Dendritic cell treated with granulocyte-macrophage colony-stimulating factor and Interleukin-4, amounts not matched to agents 40 ng/mL and 50 ng/mL, for 4 days (primary cell): Measurements from ENCODE around the gene TRIM29.

Experiments used
- H3K27ac Mint-ChIP-seq: one replicate; pipeline ENCODE4 v1.8.0; 2022; ENCODE audit warnings: mild to moderate bottlenecking, mixed read lengths
- H3K27me3 Mint-ChIP-seq: one replicate; pipeline ENCODE4 v1.8.0; 2022; ENCODE audit warnings: mild to moderate bottlenecking, mixed read lengths
- H3K36me3 Mint-ChIP-seq: one replicate; pipeline ENCODE4 v1.8.0; 2022; ENCODE audit warnings: low read depth, mixed read lengths
- H3K4me1 Mint-ChIP-seq: one replicate; pipeline ENCODE4 v1.8.0; 2022; ENCODE audit warnings: low read depth, mixed read lengths
- H3K4me3 Mint-ChIP-seq: one replicate; pipeline ENCODE4 v1.8.0; 2022; ENCODE audit warnings: mild to moderate bottlenecking, moderate library complexity, mixed read lengths
- H3K9me3 Mint-ChIP-seq: one replicate; pipeline ENCODE4 v1.8.0; 2022; ENCODE audit warnings: mixed read lengths
- intact Hi-C: fragments of 100-400 bp; cut with micrococcal nuclease; formaldehyde crosslinking; loops from one replicate; pipeline ENCODE4 v1.15.0; 2022

The TRIM29 gene

DNA sequence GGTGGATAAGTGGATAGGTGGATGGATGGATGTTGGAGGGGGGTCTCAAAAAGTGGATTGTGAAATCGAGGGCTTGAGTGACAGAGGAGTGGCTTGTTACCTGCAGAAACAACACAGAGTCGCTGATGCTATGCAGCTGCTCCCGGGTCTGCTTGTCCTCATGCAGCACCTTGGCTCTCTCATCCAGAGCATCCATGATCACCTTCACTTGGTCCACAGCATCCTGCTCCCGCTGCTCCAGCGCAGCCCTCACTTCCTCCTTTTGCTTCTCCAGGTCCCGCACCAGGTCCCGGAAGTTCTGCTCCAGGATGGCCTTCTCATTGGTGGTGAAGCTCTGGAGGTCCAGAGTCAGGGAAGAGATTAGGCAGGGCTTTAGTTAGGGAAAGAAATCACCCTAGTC is 10.7 kb downstream of the TRIM29 start:
- peaks cover 5% of the 10 kb centered on the region for H3K27me3 Mint-ChIP-seq
- no peak overlapping the region for H3K4me3 Mint-ChIP-seq
- intact Hi-C loops, result no loop called here
- H3K36me3 Mint-ChIP-seq, result no peaks in the 10 kb centered on the region
- H3K4me1 Mint-ChIP-seq, result peaks cover 5% of the 10 kb centered on the region
- H3K9me3 Mint-ChIP-seq, result no peaks in the 10 kb centered on the region
- no peak overlapping the region for H3K27ac Mint-ChIP-seq

DNA sequence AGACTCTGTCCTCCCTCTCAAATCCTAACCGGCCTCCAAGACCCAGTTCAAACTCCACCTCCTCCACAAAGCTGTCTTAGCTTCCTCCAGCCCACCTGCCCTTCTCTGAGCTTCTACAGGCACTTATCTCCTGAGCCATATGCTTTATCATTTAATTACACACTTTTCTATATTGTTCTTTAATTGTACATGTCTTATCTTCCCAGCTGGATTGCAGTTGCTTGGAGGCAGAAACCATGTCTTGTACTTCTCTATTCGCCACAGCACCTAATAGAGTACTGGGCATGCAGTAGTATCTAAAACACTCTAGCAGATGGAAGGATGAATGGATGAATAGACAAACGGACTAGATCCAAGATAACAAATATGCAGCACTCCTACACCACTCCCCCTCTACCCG is 11.3 kb downstream of the TRIM29 start:
- Mint-ChIP-seq H3K9me3 (no peaks in the 10 kb centered on the region), H3K27me3 (peaks cover 5% of the 10 kb centered on the region), H3K4me3 (no peak overlapping the region), H3K36me3 (no peaks in the 10 kb centered on the region), H3K27ac (no peak overlapping the region), H3K4me1 (peaks cover 5% of the 10 kb centered on the region)
- intact Hi-C loops, result no loop called here

DNA sequence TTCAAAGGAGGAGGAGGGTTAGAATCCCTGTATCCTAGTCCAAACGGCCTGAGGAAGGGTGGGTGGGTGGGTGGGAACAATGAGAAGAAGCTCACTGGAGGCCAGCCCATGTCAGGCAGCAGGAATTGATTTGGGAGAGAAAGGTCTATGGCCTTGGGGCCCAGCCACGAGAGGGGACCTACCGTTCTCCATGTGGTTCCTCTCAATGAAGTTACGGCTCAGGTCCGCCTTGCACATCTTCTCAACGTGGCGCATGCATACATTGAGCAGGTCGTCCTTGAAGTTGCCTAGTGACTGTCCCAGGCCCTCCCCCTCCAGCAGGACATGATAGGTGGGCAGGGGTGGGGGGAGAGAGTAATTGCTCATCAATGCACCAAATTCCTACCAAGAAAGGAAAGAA is 12.4 kb downstream of the TRIM29 start:
- Mint-ChIP-seq H3K4me3 (no peak overlapping the region), H3K36me3 (no peaks in the 10 kb centered on the region), H3K27me3 (peaks cover 2% of the 10 kb centered on the region), H3K27ac (no peak overlapping the region), H3K9me3 (no peaks in the 10 kb centered on the region), H3K4me1 (peaks cover 5% of the 10 kb centered on the region)
- intact Hi-C loops, result no loop called here

DNA sequence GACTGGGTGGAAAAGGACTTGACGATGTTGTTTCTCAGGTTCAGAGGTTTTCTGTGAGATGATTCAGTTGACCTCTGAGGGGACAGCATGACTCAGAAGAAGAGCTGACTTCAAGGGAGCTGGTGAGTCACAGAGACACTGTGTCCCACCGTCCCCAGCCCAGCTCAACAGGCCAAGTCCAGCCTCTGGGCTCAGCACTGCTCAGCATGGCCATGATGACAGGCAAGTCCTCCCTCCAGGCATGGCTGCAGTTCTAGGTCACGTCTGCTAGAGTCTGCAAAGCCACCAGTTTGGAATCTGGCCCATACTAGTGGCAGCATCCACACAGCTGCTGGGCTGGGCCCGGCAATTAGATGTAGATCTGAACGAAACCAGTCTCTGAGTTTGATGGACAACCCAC is 12.9 kb downstream of the TRIM29 start:
- Mint-ChIP-seq H3K9me3 (no peaks in the 10 kb centered on the region), H3K36me3 (no peaks in the 10 kb centered on the region), H3K27ac (no peak overlapping the region), H3K4me1 (peaks cover 5% of the 10 kb centered on the region), H3K27me3 (peaks cover 4% of the 10 kb centered on the region), H3K4me3 (no peak overlapping the region)
- intact Hi-C loops, result no loop called here

DNA sequence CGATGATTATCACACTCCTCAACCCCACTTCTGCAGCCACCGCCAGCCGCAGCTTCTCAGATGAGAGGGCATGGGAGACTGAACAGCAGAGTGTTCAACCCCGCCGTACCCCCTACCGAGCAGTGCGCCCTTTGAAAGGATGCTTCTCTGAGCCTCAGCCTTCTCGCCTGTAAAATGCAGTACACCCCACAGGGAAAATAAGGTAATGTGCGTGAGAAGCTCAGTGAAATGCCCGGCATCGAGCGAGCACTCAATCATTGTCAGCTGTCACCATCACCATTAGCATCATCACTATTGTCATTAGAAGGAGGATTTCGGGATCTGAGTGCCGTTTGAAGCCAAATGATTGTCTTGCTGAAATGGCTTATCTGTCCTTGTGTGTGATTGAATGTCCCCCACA is 13.6 kb downstream of the TRIM29 start:
- H3K27ac Mint-ChIP-seq, result no peak overlapping the region
- peaks cover 5% of the 10 kb centered on the region for H3K4me1 Mint-ChIP-seq
- intact Hi-C loops, result no loop called here
- H3K36me3 Mint-ChIP-seq, result no peaks in the 10 kb centered on the region
- H3K9me3 Mint-ChIP-seq, result no peaks in the 10 kb centered on the region
- H3K4me3 Mint-ChIP-seq, result no peak overlapping the region
- peaks cover 4% of the 10 kb centered on the region for H3K27me3 Mint-ChIP-seq

DNA sequence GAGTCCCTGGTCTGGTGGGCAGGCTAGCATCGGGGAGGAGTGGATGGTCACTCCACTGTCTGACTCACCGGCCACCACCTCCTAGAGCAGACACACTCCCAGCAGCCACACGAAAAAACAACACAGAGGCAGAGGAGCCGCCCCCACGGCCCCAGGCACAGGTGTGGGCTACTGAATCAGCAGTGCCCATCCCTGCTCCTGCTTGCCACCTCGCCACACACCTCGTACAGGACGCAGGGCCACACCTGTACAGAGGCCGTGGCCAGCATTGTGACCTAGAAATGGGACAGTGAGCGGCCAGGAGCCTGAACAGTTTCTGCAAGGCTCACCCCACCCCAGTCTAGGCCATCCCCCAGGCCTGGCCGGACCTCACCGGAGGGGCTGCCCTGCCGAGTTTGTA is 14.0 kb downstream of the TRIM29 start:
- H3K27me3 Mint-ChIP-seq, result peaks cover 4% of the 10 kb centered on the region
- no peak overlapping the region for H3K27ac Mint-ChIP-seq
- intact Hi-C loops, result no loop called here
- no peaks in the 10 kb centered on the region for H3K36me3 Mint-ChIP-seq
- no peaks in the 10 kb centered on the region for H3K9me3 Mint-ChIP-seq
- peaks cover 5% of the 10 kb centered on the region for H3K4me1 Mint-ChIP-seq
- no peak overlapping the region for H3K4me3 Mint-ChIP-seq

DNA sequence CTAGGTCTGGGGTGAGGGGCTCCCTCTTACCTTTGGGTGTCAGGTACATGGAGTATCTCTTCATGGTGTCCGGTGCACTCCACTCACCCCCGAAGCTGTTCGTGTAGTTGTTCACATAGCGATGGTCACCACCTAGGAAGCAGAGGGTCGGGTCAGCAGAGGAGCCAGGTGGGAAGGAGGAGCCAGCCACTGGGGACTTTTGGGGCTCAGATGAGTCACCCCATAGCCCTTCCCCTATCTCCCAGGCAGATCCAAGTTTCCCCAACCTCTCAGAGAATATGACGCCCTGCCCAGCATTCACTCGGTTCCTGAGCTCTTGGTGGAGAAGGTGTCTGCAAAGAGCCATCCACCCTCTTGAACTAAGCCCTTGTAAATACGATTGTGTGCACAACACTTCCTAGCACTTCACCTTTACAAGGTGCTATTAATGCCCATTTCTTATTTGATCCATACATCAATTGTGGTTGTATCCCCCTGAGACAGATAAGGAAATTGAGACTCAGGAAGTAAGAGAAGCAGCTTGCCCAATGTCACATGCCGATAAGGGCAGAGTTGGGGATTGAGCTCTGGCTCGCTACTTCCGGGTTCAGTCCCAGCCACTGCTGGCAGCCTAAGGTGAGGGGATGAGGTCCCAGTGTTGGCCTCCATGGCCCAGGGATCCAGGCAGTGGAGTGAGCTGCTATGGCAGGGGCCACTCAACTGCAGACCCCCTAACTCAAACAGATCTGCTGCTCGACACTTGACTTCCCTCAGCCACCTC is 14.8 kb downstream of the TRIM29 start:
- no peaks in the 10 kb centered on the region for H3K36me3 Mint-ChIP-seq
- H3K27ac Mint-ChIP-seq, result no peak overlapping the region

DNA sequence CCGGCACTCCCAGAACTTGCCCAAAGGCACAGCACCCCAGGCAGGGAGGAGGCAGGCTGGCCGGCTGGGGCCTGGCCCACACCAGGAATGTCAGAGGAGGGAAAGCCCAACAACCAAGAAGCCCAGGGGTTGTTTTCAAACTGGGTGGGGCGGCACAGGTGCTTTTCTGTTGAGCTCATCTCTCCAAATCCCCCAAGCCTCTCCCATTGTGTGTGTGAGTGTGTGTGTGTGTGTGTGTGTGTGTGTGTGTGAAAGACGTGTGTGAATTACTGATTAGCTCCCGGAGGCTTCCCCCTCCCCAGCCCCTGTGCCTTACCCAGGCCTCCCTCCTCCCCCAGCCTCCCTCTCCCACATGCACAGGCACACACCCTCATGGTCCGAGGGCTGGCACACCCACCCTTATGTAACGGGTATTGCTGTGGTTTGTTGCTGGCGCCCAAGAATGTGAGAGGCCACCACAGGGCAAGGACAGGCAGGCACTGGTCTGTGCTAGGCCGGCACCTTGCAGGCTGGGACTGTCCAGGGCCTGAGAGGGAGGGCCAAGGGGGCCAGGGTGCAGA is 15.9 kb downstream of the TRIM29 start:
- intact Hi-C loops, result no loop called here
- Mint-ChIP-seq H3K36me3 (no peaks in the 10 kb centered on the region), H3K4me1 (peaks cover 5% of the 10 kb centered on the region), H3K27ac (no peak overlapping the region), H3K4me3 (no peak overlapping the region), H3K27me3 (peaks cover 2% of the 10 kb centered on the region), H3K9me3 (no peaks in the 10 kb centered on the region)

More for the DNA sequence above, 14.8 kb downstream of the TRIM29 start:
- Mint-ChIP-seq H3K4me3 (no peak overlapping the region), H3K9me3 (no peaks in the 10 kb centered on the region), H3K27me3 (peaks cover 2% of the 10 kb centered on the region), H3K4me1 (peaks cover 5% of the 10 kb centered on the region)
- intact Hi-C loops, result no loop called here

DNA sequence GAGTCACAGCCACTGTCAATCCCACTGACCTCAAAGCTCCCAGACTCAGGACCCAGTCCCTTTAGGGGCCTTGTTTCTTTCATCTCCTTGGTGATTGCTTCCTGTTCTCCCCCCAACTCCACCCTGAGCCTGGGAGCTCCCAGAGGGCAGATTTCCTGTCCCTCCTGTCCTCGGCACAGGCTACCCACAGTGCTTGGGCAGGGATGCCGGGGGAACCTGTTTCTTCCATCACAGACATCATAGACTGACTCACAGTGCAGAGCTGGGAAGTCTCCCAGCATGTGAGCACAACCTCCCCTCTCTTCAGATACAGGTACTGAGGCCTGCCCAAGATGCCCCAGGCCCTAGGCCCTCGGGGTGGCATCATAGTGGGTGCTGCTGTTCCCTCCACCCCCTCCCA is 16.6 kb downstream of the TRIM29 start:
- Mint-ChIP-seq H3K4me3 (no peak overlapping the region), H3K27me3 (peaks cover 2% of the 10 kb centered on the region), H3K9me3 (no peaks in the 10 kb centered on the region), H3K36me3 (no peaks in the 10 kb centered on the region), H3K4me1 (peaks cover 5% of the 10 kb centered on the region), H3K27ac (no peak overlapping the region)
- intact Hi-C loops, result no loop called here

DNA sequence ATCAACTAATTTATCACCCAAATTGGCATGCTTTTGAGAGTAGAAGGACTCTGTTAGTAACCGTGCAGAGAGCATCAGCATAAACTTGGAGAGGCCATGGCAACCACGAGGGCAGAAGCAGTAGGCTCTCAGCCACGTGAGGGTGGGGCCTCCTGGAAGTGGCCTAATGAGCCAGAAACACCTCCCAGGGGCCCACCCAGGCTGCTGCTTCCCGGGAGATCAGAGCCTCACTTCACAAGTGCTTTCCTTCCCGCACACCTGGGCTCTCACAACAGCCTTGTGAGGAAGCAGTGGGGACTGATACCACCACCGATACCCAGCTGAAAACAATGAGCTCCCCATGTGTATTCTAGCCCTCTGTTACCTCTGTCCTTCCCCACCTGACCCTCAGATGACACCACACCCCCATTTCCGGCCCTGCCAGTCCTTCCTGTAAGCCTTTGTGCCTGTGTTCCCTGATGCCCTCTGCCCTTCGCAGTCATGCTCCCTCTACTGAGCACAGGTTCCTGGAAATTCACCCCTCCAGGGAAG is 17.0 kb downstream of the TRIM29 start:
- no peak overlapping the region for H3K4me3 Mint-ChIP-seq
- no peaks in the 10 kb centered on the region for H3K36me3 Mint-ChIP-seq
- no peak overlapping the region for H3K27ac Mint-ChIP-seq
- peaks cover 2% of the 10 kb centered on the region for H3K27me3 Mint-ChIP-seq
- no peaks in the 10 kb centered on the region for H3K9me3 Mint-ChIP-seq
- H3K4me1 Mint-ChIP-seq, result peaks cover 5% of the 10 kb centered on the region
- intact Hi-C loops, result no loop called here

DNA sequence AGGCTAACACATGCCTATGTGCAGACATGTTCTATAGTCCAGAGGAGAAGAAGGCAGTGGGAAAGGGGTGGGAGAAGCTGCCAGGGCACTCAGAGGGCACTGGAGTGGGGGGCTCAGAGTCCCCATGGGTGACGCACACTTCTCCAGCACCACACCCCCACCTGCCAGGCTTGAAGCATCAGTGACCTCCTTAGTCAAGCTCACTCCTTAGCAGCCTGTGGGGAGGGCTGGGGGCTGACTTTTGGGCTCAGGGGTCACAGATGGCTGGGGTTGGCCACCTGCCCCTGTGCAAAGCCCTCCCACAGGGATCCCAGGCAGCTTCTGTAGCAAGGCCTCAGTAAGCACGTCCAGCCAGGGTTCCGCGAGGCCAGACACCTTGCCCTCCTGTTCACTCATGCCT is 18.8 kb downstream of the TRIM29 start:
- Mint-ChIP-seq H3K4me3 (no peak overlapping the region), H3K9me3 (no peaks in the 10 kb centered on the region), H3K4me1 (peaks cover 5% of the 10 kb centered on the region), H3K27ac (no peak overlapping the region), H3K27me3 (peaks cover 8% of the 10 kb centered on the region), H3K36me3 (no peaks in the 10 kb centered on the region)
- intact Hi-C loops, result no loop called here

DNA sequence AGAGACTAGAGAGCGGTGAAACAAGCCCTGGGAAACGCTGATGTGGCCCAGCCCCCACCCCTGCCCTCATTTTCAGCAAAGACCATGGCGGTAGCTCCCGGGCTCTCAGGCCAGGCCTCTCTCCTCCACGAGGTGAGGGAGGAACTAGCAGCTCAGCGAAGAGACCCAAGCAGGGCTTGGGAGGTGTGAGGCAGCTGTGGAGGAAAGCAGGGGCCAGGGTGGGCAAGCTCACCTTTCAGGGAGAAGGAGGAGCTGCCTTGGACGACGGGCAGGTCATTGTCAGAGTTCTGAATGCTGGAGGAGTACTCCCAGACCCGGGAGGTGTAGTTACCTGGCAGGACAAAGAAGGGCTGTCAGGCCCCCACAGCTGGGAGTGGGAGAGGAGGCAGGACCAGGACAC is 19.9 kb downstream of the TRIM29 start:
- H3K4me1 Mint-ChIP-seq, result no peaks in the 10 kb centered on the region
- peaks cover 16% of the 10 kb centered on the region for H3K27me3 Mint-ChIP-seq
- H3K36me3 Mint-ChIP-seq, result no peaks in the 10 kb centered on the region
- H3K9me3 Mint-ChIP-seq, result no peaks in the 10 kb centered on the region
- intact Hi-C loops, result no loop called here
- H3K27ac Mint-ChIP-seq, result no peak overlapping the region
- H3K4me3 Mint-ChIP-seq, result no peak overlapping the region

DNA sequence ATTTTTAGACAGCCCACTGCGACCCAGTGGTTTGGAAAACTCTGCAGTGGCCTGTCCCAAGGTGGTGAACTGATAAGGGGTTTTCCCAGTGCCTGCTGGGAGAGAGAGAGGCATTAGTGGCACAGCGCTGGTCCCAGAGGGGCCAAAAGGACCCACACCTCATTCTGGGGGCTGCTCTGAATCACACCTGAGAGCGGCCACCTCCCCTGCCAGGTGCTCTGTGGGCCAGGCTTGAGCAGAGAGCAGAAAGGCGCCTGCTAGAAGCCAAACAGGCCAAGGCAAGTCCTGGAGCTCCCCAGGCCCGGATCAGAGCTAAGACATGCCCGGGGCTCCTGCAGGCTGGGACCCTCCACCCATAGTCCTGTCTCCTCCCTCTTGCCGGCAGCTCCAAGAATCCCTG is 20.9 kb downstream of the TRIM29 start:
- H3K4me1 Mint-ChIP-seq, result no peaks in the 10 kb centered on the region
- peaks cover 21% of the 10 kb centered on the region for H3K27me3 Mint-ChIP-seq

DNA sequence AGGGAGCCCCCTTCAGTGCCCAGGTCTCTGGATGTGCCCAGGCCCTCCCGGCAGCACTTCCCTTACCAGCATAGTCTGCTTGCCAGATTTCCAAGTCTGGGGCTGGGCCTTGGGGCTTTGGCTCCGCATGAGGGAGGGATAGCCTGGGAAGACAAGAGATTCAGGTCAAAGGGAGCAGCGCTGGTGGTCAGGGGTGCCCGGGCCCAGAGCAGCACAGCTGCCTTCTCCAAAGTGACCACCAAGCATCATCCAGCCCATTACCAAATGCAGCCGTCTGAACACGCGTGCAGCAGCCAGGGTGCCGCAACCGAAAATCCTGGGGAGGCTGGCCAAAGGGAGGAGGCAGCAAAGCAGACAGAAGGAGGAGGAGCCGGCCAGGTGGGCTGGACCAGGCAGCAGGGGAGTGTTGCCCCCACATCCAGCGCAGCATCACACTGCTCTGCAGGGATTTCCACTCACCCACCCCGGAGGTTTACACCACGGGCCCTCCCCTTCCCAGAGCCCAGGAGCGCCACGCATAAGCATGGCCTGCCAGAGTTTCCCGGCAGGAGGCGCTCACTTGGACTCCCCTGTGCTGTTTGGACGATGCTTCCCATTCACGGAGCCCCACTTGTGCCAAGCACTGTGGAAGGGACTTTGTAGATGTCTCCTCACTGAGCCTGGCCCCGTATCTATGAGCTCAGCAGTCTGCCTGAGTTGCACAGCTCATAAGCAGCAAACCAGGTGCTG is 22.5 kb downstream of the TRIM29 start:
- no peak overlapping the region for H3K4me3 Mint-ChIP-seq
- H3K27me3 Mint-ChIP-seq, result peaks cover 26% of the 10 kb centered on the region
- no peaks in the 10 kb centered on the region for H3K4me1 Mint-ChIP-seq
- H3K9me3 Mint-ChIP-seq, result no peaks in the 10 kb centered on the region
- H3K27ac Mint-ChIP-seq, result no peak overlapping the region
- intact Hi-C loops, result no loop called here
- H3K36me3 Mint-ChIP-seq, result no peaks in the 10 kb centered on the region

More for the DNA sequence above, 20.9 kb downstream of the TRIM29 start:
- no peak overlapping the region for H3K27ac Mint-ChIP-seq
- intact Hi-C loops, result no loop called here
- H3K36me3 Mint-ChIP-seq, result no peaks in the 10 kb centered on the region
- no peaks in the 10 kb centered on the region for H3K9me3 Mint-ChIP-seq
- H3K4me3 Mint-ChIP-seq, result no peak overlapping the region
